MG63 (cell line): ENCODE data around the gene OPRPN. TPM values are rescaled to one million over a fixed set of nuclear protein-coding genes. Genes with fewer than 3 reads are reported as not detected.

Experiments
- DNase-seq: peaks from one replicate; pipeline ENCODE4 v3.0.0-alpha.2; 2020
- H3K27me3 ChIP-seq: fragments of 250-450 bp; sonication (Bioruptor Pico); 2 replicates; pipeline ENCODE4 v1.5.1; 2020; ENCODE audit warnings: mild to moderate bottlenecking, moderate library complexity
- H3K36me3 ChIP-seq: fragments of 250-450 bp; sonication (Bioruptor Pico); 2 replicates; pipeline ENCODE4 v1.5.1; 2020; ENCODE audit warnings: mild to moderate bottlenecking, moderate library complexity
- H3K4me3 ChIP-seq: fragments of 250-450 bp; sonication (Bioruptor Pico); 2 replicates; pipeline ENCODE4 v1.5.1; 2020; ENCODE audit warnings: mild to moderate bottlenecking, moderate library complexity
- H3K9me3 ChIP-seq: fragments of 250-450 bp; sonication (Bioruptor Pico); 2 replicates; pipeline ENCODE4 v1.5.1; 2020; ENCODE audit warnings: mild to moderate bottlenecking, moderate library complexity
- total RNA-seq: library from RNA; depleted of rRNA; stranded (reverse); fragments of >200 nt; shearing (Covaris generic); gene quantifications from 2 replicates; pipeline ENCODE4 v1.2.3, GENCODE V29; 2014; ENCODE audit warnings: low replicate concordance; rRNA removed

The OPRPN gene
- total RNA-seq, 1 experiment from 2014 or later: not detected

DNA sequence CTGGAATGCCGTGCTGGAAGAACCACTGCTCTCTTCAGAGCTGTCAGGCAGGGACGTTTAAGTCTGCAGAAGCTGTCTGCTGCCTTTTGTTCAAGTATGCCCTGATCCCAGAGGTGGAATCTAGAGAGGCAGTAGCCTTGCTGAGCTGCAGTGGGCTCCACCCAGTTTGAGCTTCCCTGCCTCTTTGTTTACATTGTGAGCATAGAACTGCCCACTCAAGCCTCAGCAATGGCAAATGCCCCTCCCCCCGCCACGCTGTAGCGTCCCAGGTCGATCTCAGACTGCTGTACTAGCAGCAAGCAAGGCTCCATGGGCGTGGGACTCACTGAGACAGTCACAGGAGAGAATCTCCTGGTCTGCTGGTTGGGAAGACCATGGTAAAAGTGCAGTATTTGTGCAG is 39.5 kb downstream of the OPRPN start:
- Histone ChIP-seq H3K27me3 (no peaks in the 10 kb centered on the region), H3K4me3 (no peak overlapping the region), H3K9me3 (no peaks in the 10 kb centered on the region), H3K36me3 (no peaks in the 10 kb centered on the region)
- no peak for DNase-seq

DNA sequence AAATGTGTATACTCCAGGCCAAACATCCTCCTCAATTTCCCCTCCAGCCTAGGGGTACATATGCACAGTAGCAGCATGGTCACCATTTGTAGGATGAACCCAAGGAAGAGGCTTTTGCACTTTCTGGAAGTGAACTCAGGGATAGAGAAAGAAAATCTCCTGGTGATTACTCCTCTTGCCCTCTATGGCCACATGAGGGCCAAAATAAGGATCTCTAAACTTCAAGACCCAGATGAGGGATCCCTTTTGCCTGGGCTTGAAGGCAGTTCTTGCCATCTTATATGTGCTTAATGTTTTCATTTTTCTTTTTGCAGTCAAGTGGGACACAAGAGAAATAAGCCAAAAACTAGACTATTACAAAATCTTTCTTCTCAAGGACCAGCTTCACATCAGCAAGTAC is 44.7 kb downstream of the OPRPN start:
- no peak overlapping the region for H3K4me3 ChIP-seq
- no peaks in the 10 kb centered on the region for H3K9me3 ChIP-seq
- H3K36me3 ChIP-seq: no peaks in the 10 kb centered on the region
- no peak for DNase-seq
- no peaks in the 10 kb centered on the region for H3K27me3 ChIP-seq

DNA sequence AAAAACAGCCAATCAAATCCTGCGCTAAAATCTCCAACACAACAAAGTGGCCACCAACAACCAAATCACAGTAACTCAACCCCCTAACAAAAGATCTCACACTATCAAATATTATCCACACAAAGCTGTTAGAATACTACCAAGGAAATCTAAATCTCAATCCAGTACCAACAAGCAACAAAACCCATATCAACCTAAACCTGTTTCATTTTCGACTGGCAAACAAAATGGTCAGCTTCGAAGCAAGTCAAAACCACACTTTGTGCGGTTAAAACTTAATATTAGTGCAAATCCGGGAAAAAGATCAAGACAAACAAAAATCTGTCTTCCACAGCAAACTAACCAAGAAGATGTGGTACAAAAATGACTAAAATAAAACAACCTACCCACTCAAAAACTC is 45.6 kb downstream of the OPRPN start:
- DNase-seq: no peak
- Histone ChIP-seq H3K9me3 (no peaks in the 10 kb centered on the region), H3K36me3 (no peaks in the 10 kb centered on the region), H3K27me3 (no peaks in the 10 kb centered on the region), H3K4me3 (no peak overlapping the region)

DNA sequence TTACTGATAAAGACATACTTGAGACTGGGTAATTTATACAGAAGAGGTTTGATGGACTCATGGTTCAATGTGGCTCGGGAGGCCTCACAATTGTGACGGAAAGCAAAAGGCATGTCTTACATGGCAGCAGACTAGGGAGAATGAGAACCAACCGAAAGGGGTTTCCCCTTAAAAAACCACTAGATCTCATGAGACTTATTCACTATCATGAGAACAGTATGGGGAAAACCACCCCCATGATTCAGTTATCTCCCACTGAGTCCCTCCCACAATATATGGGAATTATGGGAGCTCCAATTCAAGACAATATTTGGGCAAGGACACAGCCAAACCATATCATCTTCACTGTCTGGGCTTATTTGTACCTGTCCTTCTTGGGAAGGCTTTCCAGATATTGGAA is 51.5 kb downstream of the OPRPN start:
- Histone ChIP-seq H3K4me3 (no peak overlapping the region), H3K27me3 (no peaks in the 10 kb centered on the region), H3K9me3 (no peaks in the 10 kb centered on the region), H3K36me3 (no peaks in the 10 kb centered on the region)
- no peak for DNase-seq

DNA sequence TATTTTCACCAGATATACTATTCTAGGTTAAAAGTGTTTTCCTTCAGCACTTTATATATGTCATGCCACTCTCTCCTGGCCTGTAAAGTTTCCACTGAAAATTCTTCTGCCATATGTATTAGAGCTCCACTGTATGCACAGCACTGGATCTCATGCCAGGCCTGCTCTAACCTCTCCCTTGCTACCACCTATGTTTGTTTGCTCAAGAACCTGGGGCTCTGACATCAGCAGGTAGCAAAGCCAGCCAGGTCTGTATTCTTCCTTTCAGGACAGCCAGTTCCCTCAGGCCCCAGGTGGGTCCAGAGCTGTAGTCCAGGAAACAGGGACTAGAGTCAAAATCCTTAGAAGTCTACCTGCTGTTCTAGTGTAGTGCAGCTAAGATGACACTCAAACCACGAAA is 55.2 kb downstream of the OPRPN start:
- Histone ChIP-seq H3K9me3 (no peaks in the 10 kb centered on the region), H3K4me3 (no peak overlapping the region), H3K36me3 (no peaks in the 10 kb centered on the region), H3K27me3 (no peaks in the 10 kb centered on the region)
- no peak for DNase-seq

Other genes starting within 250 kb of the OPRPN start
- not detected in 2 replicates for gene PRR27, start 243.7 kb upstream of the OPRPN start, total RNA-seq
- gene ODAM, start 202.2 kb upstream of the OPRPN start, total RNA-seq: not detected in 2 replicates
- gene FDCSP, start 171.8 kb upstream of the OPRPN start, total RNA-seq: not detected in 2 replicates
- not detected in 2 replicates for gene CSN3, start 155.3 kb upstream of the OPRPN start, total RNA-seq
- gene CABS1, start 63.0 kb upstream of the OPRPN start, total RNA-seq: not detected in 2 replicates
- not detected in 2 replicates for gene SMR3A, start 37.2 kb upstream of the OPRPN start, total RNA-seq
- not detected in 2 replicates for gene SMR3B, start 14.8 kb upstream of the OPRPN start, total RNA-seq
- gene MUC7, start 74.3 kb downstream of the OPRPN start, total RNA-seq: not detected in 2 replicates
- 2.6 TPM in 1 of 2 replicates, not detected in the other for gene AMTN, start 120.6 kb downstream of the OPRPN start, total RNA-seq
- not detected in 2 replicates for gene AMBN, start 194.3 kb downstream of the OPRPN start, total RNA-seq
- gene ENAM, start 230.8 kb downstream of the OPRPN start, total RNA-seq: not detected in 2 replicates